HepG2 (cell line): ENCODE measurements around the gene AP1AR. TPM values are rescaled to one million over a fixed set of nuclear protein-coding genes. Genes with fewer than 3 reads are reported as not detected.

Source experiments
- CAMTA2 ChIP-seq: sonication (generic); formaldehyde crosslinking; IDR thresholded peaks from 2 replicates; pipeline ENCODE4 v1.4.0; 2020; ENCODE audit warnings: mild to moderate bottlenecking, missing genetic modification reagents, borderline replicate concordance
- CHCHD3 ChIP-seq: sonication (generic); formaldehyde crosslinking; IDR thresholded peaks from 2 replicates; pipeline ENCODE4 v1.8.0; 2022; ENCODE audit warnings: mild to moderate bottlenecking, missing genetic modification reagents, moderate library complexity
- ETV5 ChIP-seq: IDR thresholded peaks from 2 replicates; pipeline ENCODE4 v1.6.1; 2018; ENCODE audit warnings: missing biosample characterization, missing genetic modification reagents, inconsistent platforms, borderline replicate concordance
- FOXC1 ChIP-seq: sonication (generic); formaldehyde crosslinking; IDR thresholded peaks from 2 replicates; pipeline ENCODE4 v1.8.0; 2022; ENCODE audit warnings: mild to moderate bottlenecking, missing genetic modification reagents, borderline replicate concordance
- FOXK1 ChIP-seq: sonication (generic); formaldehyde crosslinking; IDR thresholded peaks from 2 replicates; pipeline ENCODE4 v1.4.0; 2020; ENCODE audit warnings: low read depth, missing genetic modification reagents, borderline replicate concordance
- FOXM1 ChIP-seq: sonication (generic); formaldehyde crosslinking; IDR thresholded peaks from 2 replicates; pipeline ENCODE4 v1.5.0; 2020; ENCODE audit warnings: missing genetic modification reagents
- HMG20B ChIP-seq: conservative IDR thresholded peaks from 2 replicates; pipeline ENCODE4 v1.6.1; 2016; ENCODE audit warnings: missing genetic modification reagents, missing compliant biosample characterization
- MAFG ChIP-seq: sonication (generic); formaldehyde crosslinking; IDR thresholded peaks from 2 replicates; pipeline ENCODE4 v1.5.1; 2020; ENCODE audit warnings: mild to moderate bottlenecking, missing genetic modification reagents
- NFE2L1 ChIP-seq: sonication (generic); formaldehyde crosslinking; IDR thresholded peaks from 2 replicates; pipeline ENCODE4 v1.4.0; 2020; ENCODE audit warnings: missing genetic modification reagents, mild to moderate bottlenecking, borderline replicate concordance
- NR1H2 ChIP-seq: sonication (generic); formaldehyde crosslinking; IDR thresholded peaks from 2 replicates; pipeline ENCODE4 v1.8.1; 2022; ENCODE audit warnings: low read depth, missing genetic modification reagents, borderline replicate concordance
- RARA ChIP-seq: IDR thresholded peaks from 2 replicates; pipeline ENCODE4 v1.6.1; 2016; ENCODE audit warnings: missing genetic modification reagents, missing compliant biosample characterization
- RXRB ChIP-seq: IDR thresholded peaks from 2 replicates; pipeline ENCODE4 v1.6.1; 2016; ENCODE audit warnings: borderline replicate concordance, missing genetic modification reagents, missing compliant biosample characterization
- ZBTB49 ChIP-seq: sonication (generic); formaldehyde crosslinking; IDR thresholded peaks from 2 replicates; pipeline ENCODE4 v1.4.0; 2020; ENCODE audit warnings: missing genetic modification reagents, borderline replicate concordance
- ZNF234 ChIP-seq: sonication (generic); formaldehyde crosslinking; conservative IDR thresholded peaks from 2 replicates; pipeline ENCODE4 v1.5.1; 2020; ENCODE audit warnings: mild to moderate bottlenecking, missing genetic modification reagents
- ZNF235 ChIP-seq: sonication (generic); formaldehyde crosslinking; IDR thresholded peaks from 2 replicates; pipeline ENCODE4 v1.8.1; 2023; ENCODE audit warnings: mild to moderate bottlenecking, missing genetic modification reagents, borderline replicate concordance
- ZNF879 ChIP-seq: sonication (generic); formaldehyde crosslinking; IDR thresholded peaks from 2 replicates; pipeline ENCODE4 v1.8.1; 2023; ENCODE audit warnings: missing genetic modification reagents
- polyA plus RNA-seq, 8 experiments: library from polyadenylated mRNA; depleted of rRNA in 3 of 8; stranded (reverse) in 7 of 8; unstranded in 1 of 8; fragments of >200 nt; fragmentation: Illumina TruSeq in 4 of 8; extraction: Trizol in 4 of 8; gene quantifications; 2 replicates each; pipeline versions ENCODE4 v1.2.1 to v1.2.3, GENCODE V29; 2011 to 2016; ENCODE audit warnings: low read depth in 4 of 8, missing spikeins in 1 of 8, mixed read lengths in 1 of 8; ENCODE audit not compliant: insufficient read depth in 1 of 8
- total RNA-seq, 5 experiments: library from RNA; depleted of rRNA; stranded (reverse); fragments of >200 nt; fragmentation: Illumina TruSeq; extraction: Trizol; gene quantifications; 2 replicates each; pipeline ENCODE4 v1.2.3, GENCODE V29; 2016; ENCODE audit warnings: low read depth in 1 of 5
- TF ChIP-seq, protein P1 (sequence below): sonication (generic); formaldehyde crosslinking; conservative IDR thresholded peaks from 2 replicates; pipeline ENCODE4 v1.4.0; 2020; ENCODE audit warnings: mild to moderate bottlenecking, missing genetic modification reagents, moderate library complexity
- TF ChIP-seq, protein P2 (sequence below): sonication (generic); formaldehyde crosslinking; IDR thresholded peaks from 2 replicates; pipeline ENCODE4 v1.5.1; 2020; ENCODE audit warnings: missing genetic modification reagents, mild to moderate bottlenecking, borderline replicate concordance
- TF ChIP-seq, protein P3 (sequence below): sonication (generic); IDR thresholded peaks from 2 replicates; pipeline ENCODE4 v1.6.1; 2016; ENCODE audit warnings: low read depth, borderline replicate concordance

Gene AP1AR
- total and polyA plus RNA-seq, 2 of the 13 experiments (the other 11 are each of a cell fraction or from before 2014, with no cell fraction given): 24.9 to 39.9 TPM

DNA sequence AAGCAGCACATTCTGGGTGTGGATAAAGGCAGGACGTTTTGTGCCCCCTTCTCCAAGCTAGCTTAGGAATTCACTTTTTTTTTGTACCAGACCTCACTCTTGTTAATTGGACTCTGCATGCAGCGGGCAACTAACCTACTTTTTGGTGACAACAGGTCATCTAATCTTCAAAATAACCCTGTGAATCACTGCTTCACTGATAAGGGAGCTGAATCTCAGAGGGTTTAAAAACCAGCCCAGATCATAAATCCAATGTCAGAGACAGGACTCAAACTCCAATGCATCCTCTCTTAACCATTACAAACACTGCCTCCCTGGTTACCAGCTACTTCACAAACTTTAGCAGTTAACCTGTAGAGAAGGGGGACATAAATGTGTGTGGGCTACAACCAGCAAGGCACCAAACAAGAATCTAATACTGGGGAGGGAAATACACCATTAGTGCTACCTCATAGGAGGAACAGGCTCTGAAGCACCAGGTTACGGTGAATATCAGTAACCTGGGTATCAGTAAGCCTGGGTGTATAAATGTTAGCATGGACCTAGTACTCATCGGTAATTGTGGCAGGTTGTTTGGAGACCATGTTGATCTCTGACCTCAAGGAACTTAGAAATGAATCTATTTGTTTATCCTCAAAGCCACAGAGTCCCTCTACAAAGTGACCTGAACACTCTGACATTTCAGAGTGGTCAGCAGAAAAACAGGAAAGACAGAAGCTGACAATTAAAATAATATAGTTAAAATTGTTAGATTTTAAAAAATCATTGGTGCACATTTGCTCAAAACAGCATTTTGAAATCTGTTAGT lies 51.5 kb downstream of the AP1AR start (continued):
- TF ChIP-seq ETV5: no peak
- TF ChIP-seq ZNF235 (CRISPR knock-in tag): no peak
- peak; percentile 30; the same call in 1 of the 2 replicates for TF ChIP-seq RXRB (CRISPR knock-in tag)
- no peak for TF ChIP-seq FOXM1 (CRISPR knock-in tag)
- no peak for TF ChIP-seq ZNF879
- TF ChIP-seq FOXC1 (CRISPR knock-in tag): no peak
- TF ChIP-seq HMG20B (CRISPR knock-in tag): no peak
- no peak for TF ChIP-seq NR1H2 (CRISPR knock-in tag)
- TF ChIP-seq NFE2L1 (CRISPR knock-in tag): no peak
- TF ChIP-seq, protein P1, sequence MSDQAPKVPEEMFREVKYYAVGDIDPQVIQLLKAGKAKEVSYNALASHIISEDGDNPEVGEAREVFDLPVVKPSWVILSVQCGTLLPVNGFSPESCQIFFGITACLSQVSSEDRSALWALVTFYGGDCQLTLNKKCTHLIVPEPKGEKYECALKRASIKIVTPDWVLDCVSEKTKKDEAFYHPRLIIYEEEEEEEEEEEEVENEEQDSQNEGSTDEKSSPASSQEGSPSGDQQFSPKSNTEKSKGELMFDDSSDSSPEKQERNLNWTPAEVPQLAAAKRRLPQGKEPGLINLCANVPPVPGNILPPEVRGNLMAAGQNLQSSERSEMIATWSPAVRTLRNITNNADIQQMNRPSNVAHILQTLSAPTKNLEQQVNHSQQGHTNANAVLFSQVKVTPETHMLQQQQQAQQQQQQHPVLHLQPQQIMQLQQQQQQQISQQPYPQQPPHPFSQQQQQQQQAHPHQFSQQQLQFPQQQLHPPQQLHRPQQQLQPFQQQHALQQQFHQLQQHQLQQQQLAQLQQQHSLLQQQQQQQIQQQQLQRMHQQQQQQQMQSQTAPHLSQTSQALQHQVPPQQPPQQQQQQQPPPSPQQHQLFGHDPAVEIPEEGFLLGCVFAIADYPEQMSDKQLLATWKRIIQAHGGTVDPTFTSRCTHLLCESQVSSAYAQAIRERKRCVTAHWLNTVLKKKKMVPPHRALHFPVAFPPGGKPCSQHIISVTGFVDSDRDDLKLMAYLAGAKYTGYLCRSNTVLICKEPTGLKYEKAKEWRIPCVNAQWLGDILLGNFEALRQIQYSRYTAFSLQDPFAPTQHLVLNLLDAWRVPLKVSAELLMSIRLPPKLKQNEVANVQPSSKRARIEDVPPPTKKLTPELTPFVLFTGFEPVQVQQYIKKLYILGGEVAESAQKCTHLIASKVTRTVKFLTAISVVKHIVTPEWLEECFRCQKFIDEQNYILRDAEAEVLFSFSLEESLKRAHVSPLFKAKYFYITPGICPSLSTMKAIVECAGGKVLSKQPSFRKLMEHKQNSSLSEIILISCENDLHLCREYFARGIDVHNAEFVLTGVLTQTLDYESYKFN: peak; percentile 60; the same call in 1 of the 2 replicates
- TF ChIP-seq, protein P2, sequence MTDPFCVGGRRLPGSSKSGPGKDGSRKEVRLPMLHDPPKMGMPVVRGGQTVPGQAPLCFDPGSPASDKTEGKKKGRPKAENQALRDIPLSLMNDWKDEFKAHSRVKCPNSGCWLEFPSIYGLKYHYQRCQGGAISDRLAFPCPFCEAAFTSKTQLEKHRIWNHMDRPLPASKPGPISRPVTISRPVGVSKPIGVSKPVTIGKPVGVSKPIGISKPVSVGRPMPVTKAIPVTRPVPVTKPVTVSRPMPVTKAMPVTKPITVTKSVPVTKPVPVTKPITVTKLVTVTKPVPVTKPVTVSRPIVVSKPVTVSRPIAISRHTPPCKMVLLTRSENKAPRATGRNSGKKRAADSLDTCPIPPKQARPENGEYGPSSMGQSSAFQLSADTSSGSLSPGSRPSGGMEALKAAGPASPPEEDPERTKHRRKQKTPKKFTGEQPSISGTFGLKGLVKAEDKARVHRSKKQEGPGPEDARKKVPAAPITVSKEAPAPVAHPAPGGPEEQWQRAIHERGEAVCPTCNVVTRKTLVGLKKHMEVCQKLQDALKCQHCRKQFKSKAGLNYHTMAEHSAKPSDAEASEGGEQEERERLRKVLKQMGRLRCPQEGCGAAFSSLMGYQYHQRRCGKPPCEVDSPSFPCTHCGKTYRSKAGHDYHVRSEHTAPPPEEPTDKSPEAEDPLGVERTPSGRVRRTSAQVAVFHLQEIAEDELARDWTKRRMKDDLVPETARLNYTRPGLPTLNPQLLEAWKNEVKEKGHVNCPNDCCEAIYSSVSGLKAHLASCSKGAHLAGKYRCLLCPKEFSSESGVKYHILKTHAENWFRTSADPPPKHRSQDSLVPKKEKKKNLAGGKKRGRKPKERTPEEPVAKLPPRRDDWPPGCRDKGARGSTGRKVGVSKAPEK (CRISPR knock-in tag): no peak
- TF ChIP-seq ZNF234: no peak
- peak; percentile 20; the same call in 1 of the 2 replicates for TF ChIP-seq FOXK1
- no peak for TF ChIP-seq CHCHD3
- TF ChIP-seq MAFG (CRISPR knock-in tag): no peak
- TF ChIP-seq CAMTA2 (CRISPR knock-in tag): no peak
- no peak for TF ChIP-seq ZBTB49 (CRISPR knock-in tag)
- TF ChIP-seq RARA (CRISPR knock-in tag): peak; percentile 50; the same call in 1 of the 2 replicates
- TF ChIP-seq, protein P3, sequence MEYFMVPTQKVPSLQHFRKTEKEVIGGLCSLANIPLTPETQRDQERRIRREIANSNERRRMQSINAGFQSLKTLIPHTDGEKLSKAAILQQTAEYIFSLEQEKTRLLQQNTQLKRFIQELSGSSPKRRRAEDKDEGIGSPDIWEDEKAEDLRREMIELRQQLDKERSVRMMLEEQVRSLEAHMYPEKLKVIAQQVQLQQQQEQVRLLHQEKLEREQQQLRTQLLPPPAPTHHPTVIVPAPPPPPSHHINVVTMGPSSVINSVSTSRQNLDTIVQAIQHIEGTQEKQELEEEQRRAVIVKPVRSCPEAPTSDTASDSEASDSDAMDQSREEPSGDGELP: no peak
